Heart left ventricle (tissue), 16 donors: ENCODE measurements around the gene CLEC2B. TPM values are rescaled to one million over a fixed set of nuclear protein-coding genes. Genes with fewer than 3 reads are reported as not detected.

Experiments
- ATAC-seq, 4 donors: fragments of 200-7000 bp; cut with Tn5 transposase; one replicate each; pipeline ENCODE4 v1.9.1; 2020 to 2022; ENCODE audit warnings: moderate library complexity in 4 of 4, mild to moderate bottlenecking in 3 of 4, moderate number of reproducible peaks in 1 of 4
- DNase-seq, 5 donors: peaks; one replicate each; pipeline ENCODE4 v3.0.0-alpha.2; 2020
- H3K27ac ChIP-seq, 12 donors: fragments of 200-600 bp; sonication (generic) in 4 of 12; one replicate each; pipeline versions ENCODE4 v1.5.0 to v1.8.0; 2016 to 2022; ENCODE audit warnings: mild to moderate bottlenecking in 2 of 12
- H3K27me3 ChIP-seq, 9 donors: fragments of 200-600 bp; sonication (generic) in 2 of 9; one replicate each; pipeline versions ENCODE4 v1.5.1 to v1.8.0; 2016 to 2022; ENCODE audit warnings: mild to moderate bottlenecking in 3 of 9
- H3K36me3 ChIP-seq, 9 donors: fragments of 200-600 bp; sonication (generic) in 2 of 9; one replicate each; pipeline versions ENCODE4 v1.5.0 to v1.8.0; 2018 to 2022; ENCODE audit warnings: mild to moderate bottlenecking in 2 of 9
- H3K4me1 ChIP-seq, 12 donors: fragments of 200-600 bp; sonication (generic) in 4 of 12; one replicate each; pipeline versions ENCODE4 v1.5.0 to v1.8.0; 2016 to 2022; ENCODE audit warnings: mild to moderate bottlenecking in 3 of 12
- H3K4me3 ChIP-seq, 12 donors: fragments of 200-600 bp; sonication (generic) in 4 of 12; one replicate each; pipeline versions ENCODE4 v1.5.0 to v1.8.0; 2017 to 2022; ENCODE audit warnings: mild to moderate bottlenecking in 9 of 12, moderate library complexity in 4 of 12
- H3K9me3 ChIP-seq, 12 donors: fragments of 200-600 bp; sonication (generic) in 4 of 12; one replicate each; pipeline versions ENCODE4 v1.5.0 to v1.8.0; 2016 to 2022; ENCODE audit warnings: mild to moderate bottlenecking in 1 of 12
- POLR2A ChIP-seq, 2 donors: fragments of 450-650 bp; IDR thresholded peaks; one replicate each; pipeline ENCODE4 v1.6.1; 2017; ENCODE audit warnings: antibody characterized with exemption in 2 of 2, mild to moderate bottlenecking in 2 of 2, moderate library complexity in 2 of 2
- WGBS, 4 donors: extraction: QIAGEN DNeasy Blood & Tissue Kit in 2 of 4; methylation state at CpG; one replicate each; pipeline versions ENCODE4 v1.1.5 to v1.1.7; 2013 to 2018; 5-methylcytosine and 5-hydroxymethylcytosine counted together
- intact Hi-C, 10 donors: fragments of 100-400 bp; cut with DNase I; formaldehyde crosslinking; loops; one replicate each; pipeline versions ENCODE4 v1.11.1 to v1.14.2; 2022
- polyA plus RNA-seq, 2 donors: library from polyadenylated mRNA; stranded (reverse); fragments of 200-250 nt; gene quantifications; one replicate each; pipeline ENCODE4 v1.2.3, GENCODE V29; 2013
- total RNA-seq, 9 donors: library from RNA; depleted of rRNA in 2 of 9; stranded (reverse); fragments of >200 nt in 2 of 9; fragmentation: NEBNext Ultra II Directional in 3 of 9; extraction: Animal tissue kit (Norgen Biotek cat#: 25700) in 3 of 9; gene quantifications; one replicate each; pipeline versions ENCODE4 v1.1.0 to v1.2.4, GENCODE V29; 2016 to 2023
- TF ChIP-seq, protein P1 (sequence below), 12 donors: fragments of 200-600 bp; sonication (generic) in 4 of 12; IDR thresholded peaks; one replicate each; pipeline versions ENCODE4 v1.5.0 to v1.8.0; 2018 to 2022; ENCODE audit warnings: antibody characterized with exemption in 12 of 12, mild to moderate bottlenecking in 5 of 12
- donor health status: ischemic (EF 13 %, LVEDD 7.1; RV severe dilation, severe dysfunction).
- donor health status: healthy with polysubstance abuse.
- donor health status: DM: no; HTN: yes; CAD: no.
- donor health status: DM: no; HTN: no; CAD: no.
- donor health status: ischemic (EF 25% LVEDD 6.9; RV normal size, moderate dysfunction).
- donor health status: ischemic (EF 25% LVEDD 5.7; RV mildly dilated, moderate dysfunction).
- donor health status: healthy.
- donor health status: DM: yes; HTN: yes; CAD: no.
- donor health status: ischemic (EF 35%, LVEDD 5.7; RV mildly dilated, moderate dysfunction).
- donor health status: nonischemic (EF 11% LVEDD 7.7; RV severe dilation, severe dysfunction).
- donor health status: DM: yes; HTN: yes; CAD: no.
- donor health status: PGD.
- donor health status: ischemic (EF 29% LVEDD 5.4; RV normal size, mild dysfunction).
- donor health status: nonischemic (EF 23%, LVEDD 6.1; RV moderate dilation, normal function).

The CLEC2B gene
- total and polyA plus RNA-seq, 11 donors = 2.7 to 18.8 (median 4.5) TPM

DNA sequence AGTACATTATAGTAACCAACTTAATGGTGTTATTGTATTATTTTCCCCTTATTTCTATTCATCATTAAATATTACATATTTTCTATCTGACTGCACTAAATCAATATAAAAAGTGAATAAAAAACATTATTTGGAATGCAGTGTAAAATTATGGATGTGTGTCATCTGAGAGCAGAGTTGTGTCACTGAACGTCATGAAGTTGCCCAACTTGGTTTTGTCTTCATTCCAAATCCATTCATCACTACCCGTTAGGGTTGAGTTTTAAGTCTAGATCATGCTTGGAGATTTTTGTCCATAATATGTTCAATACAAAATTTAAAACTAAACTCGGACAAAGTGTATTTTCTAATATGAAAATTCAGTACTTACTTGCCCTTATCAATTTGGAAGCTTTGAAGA lies 25.7 kb downstream of the CLEC2B start:
- Histone ChIP-seq H3K36me3 (no peaks in the 10 kb centered on the region), H3K27ac (no peak overlapping the region), H3K4me3 (no peak overlapping the region), H3K9me3 (peaks cover 0 to 30% (median 6%) of the 10 kb centered on the region in 12 donors), H3K27me3 (no peaks in the 10 kb centered on the region), H3K4me1 (no peaks in the 10 kb centered on the region)
- TF ChIP-seq, protein P1, sequence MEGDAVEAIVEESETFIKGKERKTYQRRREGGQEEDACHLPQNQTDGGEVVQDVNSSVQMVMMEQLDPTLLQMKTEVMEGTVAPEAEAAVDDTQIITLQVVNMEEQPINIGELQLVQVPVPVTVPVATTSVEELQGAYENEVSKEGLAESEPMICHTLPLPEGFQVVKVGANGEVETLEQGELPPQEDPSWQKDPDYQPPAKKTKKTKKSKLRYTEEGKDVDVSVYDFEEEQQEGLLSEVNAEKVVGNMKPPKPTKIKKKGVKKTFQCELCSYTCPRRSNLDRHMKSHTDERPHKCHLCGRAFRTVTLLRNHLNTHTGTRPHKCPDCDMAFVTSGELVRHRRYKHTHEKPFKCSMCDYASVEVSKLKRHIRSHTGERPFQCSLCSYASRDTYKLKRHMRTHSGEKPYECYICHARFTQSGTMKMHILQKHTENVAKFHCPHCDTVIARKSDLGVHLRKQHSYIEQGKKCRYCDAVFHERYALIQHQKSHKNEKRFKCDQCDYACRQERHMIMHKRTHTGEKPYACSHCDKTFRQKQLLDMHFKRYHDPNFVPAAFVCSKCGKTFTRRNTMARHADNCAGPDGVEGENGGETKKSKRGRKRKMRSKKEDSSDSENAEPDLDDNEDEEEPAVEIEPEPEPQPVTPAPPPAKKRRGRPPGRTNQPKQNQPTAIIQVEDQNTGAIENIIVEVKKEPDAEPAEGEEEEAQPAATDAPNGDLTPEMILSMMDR (IDR thresholded peaks at IDR 0.05) = no peak
- no peak for TF ChIP-seq POLR2A (IDR thresholded peaks at IDR 0.05)
- intact Hi-C loops = no loop called here
- WGBS, 4 donors = 57 to 78% (median 75%) methylated on average over 3 of the region's 3 CpGs
- no peak for DNase-seq
- ATAC-seq = no peak

DNA sequence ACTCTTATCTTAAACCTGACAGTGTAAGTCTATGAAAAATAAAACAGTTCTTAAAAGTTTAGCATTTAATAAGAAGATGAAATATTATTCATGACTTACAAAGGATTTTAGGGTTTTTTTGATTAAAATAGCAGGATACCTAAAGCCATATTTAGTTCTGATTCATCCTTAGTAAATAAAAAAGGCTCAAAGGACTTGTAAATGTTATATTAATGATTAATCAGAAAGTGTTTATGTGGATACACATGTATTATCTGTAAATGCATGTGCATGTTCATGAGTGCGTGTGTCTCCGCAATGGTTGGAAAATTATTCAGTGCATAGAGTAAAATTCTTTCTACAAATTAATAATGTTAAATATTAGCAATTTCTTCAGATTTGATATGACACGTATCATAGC lies 37.4 kb downstream of the CLEC2B start:
- TF ChIP-seq POLR2A (IDR thresholded peaks at IDR 0.05) = no peak
- TF ChIP-seq, protein P1 (IDR thresholded peaks at IDR 0.05) = no peak
- intact Hi-C loops = no loop called here
- H3K9me3 ChIP-seq = no peaks in the 10 kb centered on the region
- H3K27me3 ChIP-seq = no peaks in the 10 kb centered on the region
- no peak overlapping the region for H3K27ac ChIP-seq
- H3K36me3 ChIP-seq = no peaks in the 10 kb centered on the region
- H3K4me3 ChIP-seq = no peak overlapping the region
- WGBS, 4 donors = 64 to 67% (median 65%) methylated on average over 3 of the region's 3 CpGs
- H3K4me1 ChIP-seq = no peaks in the 10 kb centered on the region
- no peak for DNase-seq
- no peak for ATAC-seq

DNA sequence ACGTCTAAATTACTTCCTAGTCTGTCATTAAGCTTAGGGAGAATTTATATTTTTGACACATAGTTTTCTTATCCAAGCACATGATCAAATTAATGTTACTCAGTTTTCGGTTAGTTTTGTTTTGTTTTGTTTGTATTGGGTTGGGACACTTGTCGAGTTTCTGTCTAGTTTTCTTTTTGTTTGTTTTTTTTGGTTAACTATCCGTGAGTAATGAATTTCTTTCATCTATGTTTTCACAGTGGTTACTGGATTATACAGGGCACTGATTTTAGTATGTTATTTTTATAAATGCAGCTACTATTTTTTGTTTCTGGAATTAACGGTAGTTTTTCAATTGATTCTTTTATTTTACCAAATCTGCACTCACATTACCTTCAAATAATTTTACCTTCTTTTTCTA lies 39.2 kb downstream of the CLEC2B start:
- Histone ChIP-seq H3K4me3 (no peak overlapping the region), H3K36me3 (no peaks in the 10 kb centered on the region), H3K27me3 (no peaks in the 10 kb centered on the region), H3K4me1 (no peaks in the 10 kb centered on the region), H3K9me3 (peaks cover 0 to 4% (median 0%) of the 10 kb centered on the region in 12 donors), H3K27ac (no peak overlapping the region)
- intact Hi-C loops = no loop called here
- 82 to 85% (median 84%) methylated on average over 5 of the region's 5 CpGs for WGBS, 4 donors
- ATAC-seq = no peak
- no peak for TF ChIP-seq POLR2A (IDR thresholded peaks at IDR 0.05)
- TF ChIP-seq, protein P1 (IDR thresholded peaks at IDR 0.05) = no peak
- no peak for DNase-seq

DNA sequence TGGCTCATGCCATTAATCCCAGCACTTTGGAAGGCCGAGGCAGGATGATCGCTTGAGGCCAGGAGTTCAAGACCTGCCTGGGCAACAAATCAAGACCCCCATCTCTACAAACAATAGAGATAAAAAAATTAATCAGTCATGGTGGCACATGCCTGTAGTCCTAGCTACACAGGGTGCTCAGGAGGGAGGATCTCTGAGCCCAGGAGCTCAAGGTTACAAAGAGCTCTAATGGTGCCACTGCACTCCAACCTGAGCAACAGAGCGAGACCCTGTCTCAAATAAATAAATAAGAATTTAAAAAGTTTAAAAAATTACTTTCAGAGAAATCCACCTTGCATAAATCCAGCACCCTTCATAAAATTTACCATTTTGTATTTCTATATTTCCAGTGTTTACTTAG lies 39.7 kb downstream of the CLEC2B start:
- H3K27me3 ChIP-seq = no peaks in the 10 kb centered on the region
- no peaks in the 10 kb centered on the region for H3K4me1 ChIP-seq
- H3K36me3 ChIP-seq = no peaks in the 10 kb centered on the region
- no peak overlapping the region for H3K4me3 ChIP-seq
- no peak overlapping the region for H3K27ac ChIP-seq
- DNase-seq (no peak), ATAC-seq (no peak)
- WGBS, 4 donors = 84 to 95% (median 88%) methylated on average over 3 of the region's 3 CpGs
- H3K9me3 ChIP-seq = peaks cover 0 to 4% (median 0%) of the 10 kb centered on the region in 12 donors
- TF ChIP-seq POLR2A (IDR thresholded peaks at IDR 0.05) = no peak
- TF ChIP-seq, protein P1 (IDR thresholded peaks at IDR 0.05) = no peak
- intact Hi-C loops = no loop called here
